NT2/D1 (cell line): ENCODE results near the gene AUH.

ENCODE experiments used
- SUZ12 ChIP-seq: IDR thresholded peaks from 2 replicates; pipeline ENCODE4 v1.6.1; 2011; ENCODE audit not compliant: insufficient read length, insufficient read depth; ENCODE audit errors: extremely low read depth
- YY1 ChIP-seq: IDR thresholded peaks from 2 replicates; pipeline ENCODE4 v1.6.1; 2011; ENCODE audit not compliant: insufficient read length, insufficient read depth
- ZNF274 ChIP-seq: IDR thresholded peaks from 2 replicates; pipeline ENCODE4 v1.6.1; 2011; ENCODE audit warnings: mild to moderate bottlenecking, low read depth, low read length

DNA sequence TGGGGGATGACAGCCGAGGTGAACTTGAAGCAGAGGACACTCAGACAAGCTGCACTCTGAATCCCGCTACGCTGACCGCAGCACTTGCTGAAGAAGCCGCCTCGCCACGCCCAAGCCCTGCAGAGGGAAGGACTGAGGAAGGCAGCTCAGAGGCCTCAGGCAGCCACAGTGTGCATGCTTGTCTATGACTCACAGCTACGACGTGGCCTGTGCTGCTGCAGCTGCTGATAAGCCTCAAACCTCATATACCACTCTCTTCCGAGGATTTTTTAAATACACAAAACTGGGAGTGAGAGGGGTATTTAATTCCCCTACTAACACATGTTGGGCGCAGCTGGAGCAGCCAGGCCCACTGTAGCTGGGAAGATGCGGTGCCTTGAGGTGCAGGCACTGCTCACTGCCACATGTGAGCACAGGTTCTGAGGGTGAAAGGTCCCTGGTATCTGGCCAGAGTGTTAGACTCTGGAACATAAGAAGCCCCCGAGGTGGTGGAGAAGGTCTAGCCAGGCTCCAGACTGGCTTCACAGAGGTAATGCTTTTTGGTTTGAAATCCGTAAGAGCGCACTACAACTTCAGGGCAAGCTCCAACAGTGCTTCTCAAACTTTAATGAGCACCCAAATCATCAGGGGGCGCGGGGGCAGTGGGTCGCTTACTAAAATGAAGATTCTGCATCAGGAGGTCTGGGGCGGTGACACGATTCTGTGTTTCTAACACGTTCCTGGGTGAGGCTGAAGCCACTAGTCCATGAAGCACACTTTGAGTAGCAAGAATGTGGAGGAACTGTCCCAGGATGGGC lies 196.8 kb downstream of the AUH start:
- TF ChIP-seq SUZ12 (no peak), ZNF274 (no peak), YY1 (no peak)
